Naive B cell (primary cell): Measurements from ENCODE around the gene MMP7. TPM values are rescaled to one million over a fixed set of nuclear protein-coding genes. Genes with fewer than 3 reads are reported as not detected.
"Not testable (repeated sequence)": the region's sequence is repeated elsewhere in the genome, so short reads cannot be mapped to it uniquely, and the experiment has no call there.

Source experiments
- ATAC-seq, 2 donors: fragments of 150-1000 bp; cut with Tn5 transposase; 2 replicates each; pipeline ENCODE4 v1.10.0; 2021; ENCODE audit warnings: low read depth in 2 of 2, mild to moderate bottlenecking in 2 of 2, moderate library complexity in 2 of 2
- DNase-seq: peaks from one replicate; pipeline ENCODE4 v3.0.0; 2022
- H3K27ac Mint-ChIP-seq, 6 donors: one replicate each; pipeline ENCODE4 v1.8.0; 2020 to 2022; ENCODE audit warnings: mild to moderate bottlenecking in 6 of 6, mixed read lengths in 6 of 6, moderate library complexity in 5 of 6, inconsistent platforms in 2 of 6
- H3K27me3 Mint-ChIP-seq, 3 donors: one replicate each; pipeline ENCODE4 v1.8.0; 2021 to 2022; ENCODE audit warnings: mixed read lengths in 3 of 3, mild to moderate bottlenecking in 1 of 3
- H3K36me3 Mint-ChIP-seq, 2 donors: one replicate each; pipeline ENCODE4 v1.8.0; 2020 to 2022; ENCODE audit warnings: mixed read lengths in 2 of 2, inconsistent platforms in 1 of 2, mild to moderate bottlenecking in 1 of 2
- H3K4me1 Mint-ChIP-seq, 3 donors: one replicate each; pipeline ENCODE4 v1.8.0; 2020 to 2022; ENCODE audit warnings: mixed read lengths in 3 of 3, inconsistent platforms in 1 of 3, mild to moderate bottlenecking in 1 of 3, moderate library complexity in 1 of 3
- H3K4me3 Mint-ChIP-seq, 8 donors: one replicate each; pipeline ENCODE4 v1.8.0; 2020 to 2022; ENCODE audit warnings: mild to moderate bottlenecking in 8 of 8, mixed read lengths in 8 of 8, moderate library complexity in 8 of 8, inconsistent platforms in 2 of 8
- H3K9me3 Mint-ChIP-seq, 7 donors: one replicate each; pipeline ENCODE4 v1.8.0; 2020 to 2022; ENCODE audit warnings: mixed read lengths in 7 of 7, mild to moderate bottlenecking in 5 of 7, inconsistent platforms in 2 of 7, moderate library complexity in 1 of 7
- polyA plus RNA-seq, 6 donors: library from polyadenylated mRNA; unstranded; fragments of 300-500 nt; fragmentation: Illumina TruSeq; gene quantifications; one replicate each; pipeline ENCODE4 v1.2.3, GENCODE V29; 2021; ENCODE audit warnings: low read depth in 6 of 6

Gene MMP7
- polyA plus RNA-seq, 6 donors from 2014 or later, result 0.32 to 0.36 TPM; not detected in 4

- ATAC-seq (no peak), DNase-seq (no peak)
- no peaks in the 10 kb centered on the region for H3K36me3 Mint-ChIP-seq
- H3K9me3 Mint-ChIP-seq, result no peaks in the 10 kb centered on the region
- no peak overlapping the region for H3K4me3 Mint-ChIP-seq
- peaks cover 3 to 12% (median 11%) of the 10 kb centered on the region in 3 donors for H3K4me1 Mint-ChIP-seq
- H3K27me3 Mint-ChIP-seq, result no peaks in the 10 kb centered on the region
- H3K27ac Mint-ChIP-seq, result no peak overlapping the region
Measured at GRCh38 chr11:102527684-102528083, 2.9 kb downstream of the MMP7 start.

DNA sequence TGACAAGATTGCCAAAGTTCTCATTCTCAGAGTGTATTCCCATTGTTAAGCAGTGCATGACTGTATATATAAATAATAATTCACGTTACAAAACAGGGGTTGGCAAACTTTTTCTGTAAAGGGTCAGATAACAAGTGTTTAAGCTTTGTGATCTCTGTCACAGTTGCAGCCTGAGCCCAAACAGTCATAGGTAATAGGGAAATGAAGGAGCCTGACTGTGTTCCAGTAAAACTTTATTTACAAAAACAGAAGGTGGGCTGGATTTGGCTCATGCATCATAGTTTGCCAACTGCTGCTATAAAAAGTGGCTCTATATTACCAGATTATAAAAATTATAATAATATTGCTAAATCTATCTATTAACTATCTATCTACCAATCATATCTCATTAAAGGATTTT is 3.5 kb downstream of the MMP7 start:
- no peaks in the 10 kb centered on the region for H3K9me3 Mint-ChIP-seq
- no peaks in the 10 kb centered on the region for H3K27me3 Mint-ChIP-seq
- H3K4me1 Mint-ChIP-seq, result peaks cover 10 to 16% (median 14%) of the 10 kb centered on the region in 3 donors
- no peak for DNase-seq
- ATAC-seq, result no peak
- H3K27ac Mint-ChIP-seq, result peak overlapping the region in 1 of 6 donors; percentile 30
- H3K36me3 Mint-ChIP-seq, result no peaks in the 10 kb centered on the region
- no peak overlapping the region for H3K4me3 Mint-ChIP-seq

DNA sequence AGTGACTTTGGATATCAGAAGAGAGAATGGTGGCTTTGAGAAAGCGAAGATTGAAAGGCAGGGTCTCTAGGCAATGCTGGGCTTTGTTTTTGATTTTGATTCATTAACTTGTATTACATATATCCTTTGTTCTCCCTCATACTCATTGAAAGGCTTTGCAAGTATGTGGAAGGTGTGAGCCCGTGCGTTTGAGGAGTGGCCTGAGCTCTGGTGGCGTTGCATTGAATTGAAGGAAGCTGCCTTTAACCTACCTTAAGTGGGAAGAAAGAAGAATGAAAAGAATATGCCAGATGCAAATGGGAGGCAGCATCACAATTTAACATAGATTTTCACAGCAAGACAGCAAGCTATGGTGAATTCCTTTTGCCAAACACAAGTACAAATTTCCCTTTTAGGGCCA is 6.7 kb downstream of the MMP7 start:
- peaks cover 8 to 14% (median 10%) of the 10 kb centered on the region in 3 donors for H3K4me1 Mint-ChIP-seq
- H3K27ac Mint-ChIP-seq, result no peak overlapping the region
- no peaks in the 10 kb centered on the region for H3K27me3 Mint-ChIP-seq
- DNase-seq (no peak), ATAC-seq (no peak)
- no peaks in the 10 kb centered on the region for H3K9me3 Mint-ChIP-seq
- H3K4me3 Mint-ChIP-seq, result no peak overlapping the region
- H3K36me3 Mint-ChIP-seq, result no peaks in the 10 kb centered on the region

DNA sequence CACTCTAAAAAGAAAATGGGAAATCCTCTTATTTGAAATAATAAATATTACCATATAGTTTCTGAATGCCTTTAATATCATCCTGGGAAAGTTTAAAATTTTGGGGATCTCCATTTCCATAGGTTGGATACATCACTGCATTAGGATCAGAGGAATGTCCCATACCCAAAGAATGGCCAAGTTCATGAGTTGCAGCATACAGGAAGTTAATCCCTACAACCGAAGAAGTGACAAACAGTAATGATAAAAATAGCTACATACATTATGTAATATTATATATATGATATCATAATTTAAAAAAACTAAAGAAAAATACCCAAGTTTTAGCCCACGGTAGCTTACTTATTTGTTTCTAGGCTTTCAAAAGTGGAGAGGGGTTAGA is 7.4 kb downstream of the MMP7 start:
- no peaks in the 10 kb centered on the region for H3K36me3 Mint-ChIP-seq

GRCh38 chr11:102522312-102523188 is 8.0 kb downstream of the MMP7 start:
- peak overlapping the region in 1 of 6 donors; percentile 32 for H3K27ac Mint-ChIP-seq
- no peaks in the 10 kb centered on the region for H3K27me3 Mint-ChIP-seq
- peak; percentile 55 to 57 for ATAC-seq
- peak overlapping the region in 2 of 8 donors; percentile 11 to 38 for H3K4me3 Mint-ChIP-seq
- H3K4me1 Mint-ChIP-seq, result peaks cover 8 to 22% (median 10%) of the 10 kb centered on the region in 3 donors
- H3K36me3 Mint-ChIP-seq, result no peaks in the 10 kb centered on the region
- DNase-seq, result no peak
- H3K9me3 Mint-ChIP-seq, result no peaks in the 10 kb centered on the region

More for the DNA sequence above, 7.4 kb downstream of the MMP7 start:
- no peak for DNase-seq
- Mint-ChIP-seq H3K27me3 (no peaks in the 10 kb centered on the region), H3K4me1 (peaks cover 8 to 17% (median 10%) of the 10 kb centered on the region in 3 donors), H3K4me3 (peak overlapping the region in 1 of 8 donors; percentile 11), H3K27ac (peak overlapping the region in 1 of 6 donors; percentile 21), H3K9me3 (no peaks in the 10 kb centered on the region)
- ATAC-seq, result no peak

GRCh38 chr11:102521121-102521520 is 9.4 kb downstream of the MMP7 start:
- no peaks in the 10 kb centered on the region for H3K27me3 Mint-ChIP-seq
- H3K27ac Mint-ChIP-seq, result no peak overlapping the region
- H3K9me3 Mint-ChIP-seq, result no peaks in the 10 kb centered on the region
- DNase-seq, result no peak
- ATAC-seq, result no peak
- no peaks in the 10 kb centered on the region for H3K36me3 Mint-ChIP-seq
- peaks cover 8 to 24% (median 10%) of the 10 kb centered on the region in 3 donors for H3K4me1 Mint-ChIP-seq
- no peak overlapping the region for H3K4me3 Mint-ChIP-seq

- Mint-ChIP-seq H3K4me1 (peaks cover 8 to 24% (median 10%) of the 10 kb centered on the region in 3 donors), H3K9me3 (peaks cover 0 to 4% (median 0%) of the 10 kb centered on the region in 7 donors), H3K4me3 (no peak overlapping the region), H3K27ac (no peak overlapping the region), H3K36me3 (no peaks in the 10 kb centered on the region), H3K27me3 (no peaks in the 10 kb centered on the region)
- ATAC-seq, result no peak
- no peak for DNase-seq
Measured at GRCh38 chr11:102520514-102520913, 10.0 kb downstream of the MMP7 start.

- Mint-ChIP-seq H3K27me3 (no peaks in the 10 kb centered on the region), H3K4me3 (no peak overlapping the region), H3K9me3 (peaks cover 0 to 4% (median 0%) of the 10 kb centered on the region in 7 donors), H3K27ac (peak overlapping the region in 1 of 6 donors; percentile 27), H3K4me1 (peaks cover 8 to 24% (median 10%) of the 10 kb centered on the region in 3 donors), H3K36me3 (no peaks in the 10 kb centered on the region)
- ATAC-seq (no peak), DNase-seq (no peak)
Measured at GRCh38 chr11:102518296-102519094, 12.1 kb downstream of the MMP7 start.

DNA sequence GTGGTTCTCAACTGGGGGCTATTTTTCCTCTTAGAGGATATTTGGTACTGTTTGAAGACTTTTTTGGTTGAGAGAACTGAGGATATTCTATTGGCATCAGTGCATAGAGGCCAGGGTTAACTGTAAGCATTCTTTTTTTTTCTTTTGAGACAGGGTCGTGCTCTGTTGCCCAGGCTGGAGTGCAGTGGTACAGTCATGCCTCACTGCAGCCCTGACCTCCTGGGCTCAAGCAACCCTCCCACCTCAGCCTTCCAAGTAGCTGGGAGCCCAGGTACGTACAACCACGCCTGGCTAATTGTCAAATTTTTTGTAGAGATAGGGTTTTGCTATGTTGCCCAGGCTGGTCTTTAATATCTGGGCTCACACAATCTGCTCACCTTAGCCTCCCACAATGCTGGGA is 12.9 kb downstream of the MMP7 start:
- DNase-seq, result no peak
- Mint-ChIP-seq H3K4me1 (peaks cover 6 to 18% (median 6%) of the 10 kb centered on the region in 3 donors), H3K27ac (no peak overlapping the region), H3K9me3 (peaks cover 0 to 4% (median 0%) of the 10 kb centered on the region in 7 donors), H3K36me3 (no peaks in the 10 kb centered on the region), H3K4me3 (no peak overlapping the region), H3K27me3 (no peaks in the 10 kb centered on the region)
- no peak for ATAC-seq

DNA sequence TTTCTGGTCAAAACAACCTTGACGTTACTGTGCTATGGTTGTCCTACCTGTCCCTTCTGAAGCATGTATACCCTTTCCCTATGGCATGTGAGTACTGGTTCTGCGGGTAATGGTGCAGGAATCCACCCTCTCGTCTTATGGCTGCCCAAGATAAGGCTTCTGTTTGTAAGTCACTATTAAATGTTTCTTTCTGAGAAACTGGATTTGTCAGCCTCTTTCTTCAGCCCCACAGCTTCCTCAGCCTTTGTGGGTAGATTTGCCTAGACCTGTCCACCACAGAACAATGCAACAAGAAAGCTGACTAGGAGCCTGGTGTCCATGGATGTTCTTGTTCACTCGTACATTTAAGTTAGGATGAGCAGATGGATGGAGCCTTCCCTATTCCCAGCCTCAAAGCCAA is 14.4 kb downstream of the MMP7 start:
- ATAC-seq, result no peak
- Mint-ChIP-seq H3K9me3 (peaks cover 0 to 4% (median 0%) of the 10 kb centered on the region in 7 donors), H3K27me3 (no peaks in the 10 kb centered on the region), H3K4me1 (peaks cover 0 to 17% (median 3%) of the 10 kb centered on the region in 3 donors), H3K4me3 (no peak overlapping the region), H3K27ac (no peak overlapping the region), H3K36me3 (no peaks in the 10 kb centered on the region)
- DNase-seq, result no peak

GRCh38 chr11:102513869-102514268 is 16.7 kb downstream of the MMP7 start:
- no peak for ATAC-seq

DNA sequence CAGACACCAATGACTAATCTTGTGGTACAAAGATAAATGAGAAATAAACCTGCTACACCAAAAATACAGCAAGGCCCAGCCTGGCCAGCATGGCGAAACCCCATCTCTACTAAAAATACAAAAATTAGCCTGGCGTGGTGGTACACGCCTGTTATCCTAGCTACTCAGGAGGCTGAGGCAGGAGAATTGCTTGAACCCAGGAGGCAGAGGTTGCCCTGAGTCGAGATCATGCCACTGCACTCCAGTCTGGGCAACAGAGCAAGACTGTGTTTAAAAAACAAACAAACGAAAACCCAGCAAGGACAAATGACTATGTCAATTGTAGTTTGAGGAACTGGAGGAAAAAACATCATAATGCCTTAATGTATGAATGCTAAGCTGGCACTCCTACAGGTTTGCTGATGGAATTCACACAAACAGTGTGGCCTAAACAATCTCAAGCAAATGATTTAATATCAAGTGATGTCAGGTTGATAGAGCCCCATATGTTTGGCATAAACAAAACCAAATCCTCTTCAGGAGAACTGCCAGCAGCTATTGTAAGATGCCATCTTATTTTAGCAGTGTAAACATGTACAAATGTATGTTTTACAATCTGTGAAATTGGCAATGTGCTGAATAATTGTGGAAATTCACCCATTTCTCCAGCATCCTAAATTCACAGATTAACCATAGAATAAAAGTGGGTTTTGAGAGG is 20.0 kb downstream of the MMP7 start:
- DNase-seq, result no peak
- Mint-ChIP-seq H3K4me1 (peaks cover 0 to 7% (median 3%) of the 10 kb centered on the region in 3 donors), H3K9me3 (peaks cover 0 to under 1% (median 0%) of the 10 kb centered on the region in 7 donors), H3K27ac (no peak overlapping the region), H3K36me3 (no peaks in the 10 kb centered on the region), H3K4me3 (no peak overlapping the region), H3K27me3 (no peaks in the 10 kb centered on the region)
- ATAC-seq, result no peak

More at GRCh38 chr11:102513869-102514268, 16.7 kb downstream of the MMP7 start:
- DNase-seq, result no peak
- Mint-ChIP-seq H3K27ac (no peak overlapping the region), H3K36me3 (no peaks in the 10 kb centered on the region), H3K27me3 (no peaks in the 10 kb centered on the region), H3K4me3 (no peak overlapping the region), H3K4me1 (peaks cover 0 to 13% (median 4%) of the 10 kb centered on the region in 3 donors), H3K9me3 (peaks cover 0 to 4% (median 0%) of the 10 kb centered on the region in 7 donors)

DNA sequence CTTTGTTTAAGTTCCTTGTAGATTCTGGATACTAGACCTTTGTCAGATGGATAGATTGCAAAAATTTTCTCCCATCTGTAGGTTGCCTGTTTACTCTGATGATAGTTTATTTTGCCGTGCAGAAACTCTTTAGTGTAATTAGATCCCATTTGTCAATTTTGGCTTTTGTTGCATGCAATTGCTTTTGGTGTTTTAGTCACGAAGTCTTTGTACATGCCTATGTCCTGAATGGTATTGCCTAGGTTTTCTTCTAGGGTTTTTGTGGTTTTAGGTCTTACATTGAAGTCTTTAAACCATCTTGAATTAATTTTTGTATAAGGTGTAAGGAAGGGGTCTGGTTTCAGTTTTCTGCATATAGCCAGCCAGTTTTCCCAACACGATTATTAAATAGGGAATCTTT is 27.7 kb downstream of the MMP7 start:
- H3K27ac Mint-ChIP-seq, result peak overlapping the region in 1 of 6 donors; percentile 8
- H3K4me1 Mint-ChIP-seq, H3K27me3 Mint-ChIP-seq, H3K36me3 Mint-ChIP-seq, H3K9me3 Mint-ChIP-seq, DNase-seq, H3K4me3 Mint-ChIP-seq, ATAC-seq: not testable (repeated sequence)
